OCI-LY1 (cell line): ENCODE measurements around the gene GALNT10.

ENCODE experiments used
- CTCF ChIP-seq: fragments of 200-600 bp; sonication (generic), shearing (Covaris generic); IDR thresholded peaks from 2 replicates; pipeline ENCODE4 v1.5.1; 2017; ENCODE audit warnings: mild to moderate bottlenecking, antibody characterized with exemption, low read length, moderate library complexity, mixed read lengths
- EZH2 ChIP-seq: fragments of 200-600 bp; sonication (generic), shearing (Covaris generic); IDR thresholded peaks from 2 replicates; pipeline ENCODE4 v1.8.0; 2017; ENCODE audit warnings: borderline replicate concordance, mixed run types, mild to moderate bottlenecking, antibody characterized with exemption, low read length, moderate library complexity, mixed read lengths

- TF ChIP-seq CTCF = no peak
- no peak for TF ChIP-seq EZH2
Observed at GRCh38 chr5:154396128-154396527, 205.6 kb downstream of the GALNT10 start.
